ENCODE measurements around the gene KCNK1.
"Not testable (repeated sequence)": the region's sequence is repeated elsewhere in the genome, so short reads cannot be mapped to it uniquely, and the experiment has no call there.

KCNK1 gene

DNA sequence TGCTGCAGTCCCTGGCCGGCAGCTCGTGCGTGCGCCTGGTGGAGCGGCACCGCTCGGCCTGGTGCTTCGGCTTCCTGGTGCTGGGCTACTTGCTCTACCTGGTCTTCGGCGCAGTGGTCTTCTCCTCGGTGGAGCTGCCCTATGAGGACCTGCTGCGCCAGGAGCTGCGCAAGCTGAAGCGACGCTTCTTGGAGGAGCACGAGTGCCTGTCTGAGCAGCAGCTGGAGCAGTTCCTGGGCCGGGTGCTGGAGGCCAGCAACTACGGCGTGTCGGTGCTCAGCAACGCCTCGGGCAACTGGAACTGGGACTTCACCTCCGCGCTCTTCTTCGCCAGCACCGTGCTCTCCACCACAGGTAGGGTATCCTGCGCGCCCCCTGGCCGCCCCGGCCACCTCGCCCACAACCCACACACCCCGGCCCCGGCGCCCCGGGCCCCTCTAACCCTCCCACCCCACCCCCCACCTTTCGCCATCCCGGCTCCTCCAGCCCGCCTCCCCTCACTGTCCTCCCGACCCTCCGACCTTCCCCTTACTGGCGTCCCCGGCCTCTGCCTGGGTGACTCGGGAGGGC lies 352 bp downstream of the KCNK1 start:
- H3K4me3 Mint-ChIP-seq: no peak overlapping the region
- DNase-seq: no peak
- H3K4me1 Mint-ChIP-seq (ENCODE audit: low read depth in 2 of 2): no peaks in the 10 kb centered on the region
- no peak for ATAC-seq (replicated peaks)
- peaks cover 0 to 1% of the 10 kb centered on the region in 2 donors for H3K9me3 Mint-ChIP-seq
- H3K36me3 Mint-ChIP-seq (ENCODE audit: insufficient read depth): no peaks in the 10 kb centered on the region
- peaks cover 68 to 87% of the 10 kb centered on the region in 2 donors for H3K27me3 Mint-ChIP-seq
- no peak overlapping the region for H3K27ac Mint-ChIP-seq

DNA sequence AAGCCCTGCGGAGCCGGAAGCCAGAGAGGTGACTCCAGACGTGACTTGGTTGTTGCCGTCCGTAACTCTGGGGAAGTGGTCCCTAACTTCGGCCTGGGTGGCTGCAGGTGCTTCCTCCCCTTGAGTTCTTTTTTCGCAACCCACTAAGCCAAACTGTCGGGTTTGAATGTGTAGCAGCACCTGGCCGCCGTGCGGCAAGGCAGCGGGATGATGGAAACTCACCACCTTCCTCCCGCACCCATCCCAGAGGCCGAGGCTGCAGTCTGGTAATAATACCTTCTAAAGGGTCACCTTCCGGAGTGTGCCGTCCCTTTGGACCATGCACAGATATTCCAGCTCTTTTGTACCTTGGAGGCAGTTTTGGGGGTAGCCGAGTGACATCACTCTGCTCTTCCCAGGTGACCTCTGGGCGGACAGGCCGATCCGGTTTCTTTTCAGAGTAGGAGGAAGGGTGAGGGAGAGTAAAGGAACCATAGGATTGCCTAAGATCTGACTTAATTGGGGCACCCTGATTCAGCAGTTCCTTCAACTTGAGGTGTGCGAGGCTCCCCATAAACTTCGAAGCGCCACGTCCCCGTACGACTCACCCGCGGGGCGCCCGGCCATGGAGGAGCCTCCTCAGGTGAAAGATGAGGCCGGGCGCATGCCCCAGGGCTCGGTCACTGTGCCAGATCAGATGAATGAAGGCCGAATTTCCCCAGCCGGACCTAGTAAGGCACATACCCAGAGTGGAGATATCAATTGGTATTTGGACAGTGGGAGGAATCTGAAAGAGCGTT lies 1.0 kb downstream of the KCNK1 start:
- ATAC-seq (replicated peaks) (no peak), DNase-seq (no peak)
- Mint-ChIP-seq H3K27ac (no peak overlapping the region), H3K4me3 (no peak overlapping the region), H3K4me1 (ENCODE audit: low read depth in 2 of 2) (no peaks in the 10 kb centered on the region), H3K27me3 (peaks cover 62 to 85% of the 10 kb centered on the region in 2 donors), H3K9me3 (peaks cover 0 to under 1% of the 10 kb centered on the region in 2 donors), H3K36me3 (ENCODE audit: insufficient read depth) (no peaks in the 10 kb centered on the region)

DNA sequence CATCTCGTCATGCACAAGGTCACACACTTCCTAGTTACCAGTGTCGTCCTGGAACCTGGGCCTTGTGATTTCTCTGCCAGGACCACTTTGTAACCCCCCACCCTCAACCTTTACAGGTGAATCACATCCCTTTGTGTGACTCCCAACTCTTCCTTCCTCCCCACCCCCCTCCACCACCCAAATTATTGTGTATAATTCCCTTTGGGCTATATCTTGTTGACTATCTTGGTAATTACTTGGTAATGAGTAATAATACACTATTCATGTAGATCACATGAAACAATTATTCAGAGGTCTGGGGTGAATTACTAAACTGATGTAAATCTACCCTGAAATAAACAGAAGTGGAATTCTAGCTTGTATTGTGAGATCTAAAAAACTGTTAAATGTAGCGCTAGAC lies 1.7 kb downstream of the KCNK1 start:
- H3K27me3 Mint-ChIP-seq: peaks cover 60 to 80% of the 10 kb centered on the region in 2 donors
- H3K4me1 Mint-ChIP-seq (ENCODE audit: low read depth in 2 of 2): no peaks in the 10 kb centered on the region
- H3K4me3 Mint-ChIP-seq: no peak overlapping the region
- no peak overlapping the region for H3K27ac Mint-ChIP-seq
- H3K9me3 Mint-ChIP-seq: no peaks in the 10 kb centered on the region
- ATAC-seq (replicated peaks) (no peak), DNase-seq (no peak)
- H3K36me3 Mint-ChIP-seq (ENCODE audit: insufficient read depth): no peaks in the 10 kb centered on the region

DNA sequence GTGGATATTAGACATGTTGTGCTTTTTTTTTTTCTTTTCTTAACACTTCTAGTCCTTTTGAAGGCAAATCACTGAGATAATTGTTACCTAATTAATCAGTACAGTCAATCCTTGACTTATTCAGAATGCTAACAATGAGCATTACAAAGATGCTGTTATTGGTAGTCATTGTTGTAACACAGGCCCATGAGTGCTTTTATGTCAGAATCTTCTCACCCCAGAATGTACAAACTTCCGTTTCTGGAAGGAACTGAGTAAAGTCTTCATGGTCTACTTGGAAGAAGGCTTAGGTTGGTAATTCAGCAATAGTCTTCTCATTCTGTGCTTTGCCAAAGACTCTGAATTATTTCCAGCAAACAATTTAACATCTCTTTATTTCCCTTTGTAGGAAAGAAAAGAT lies 3.1 kb downstream of the KCNK1 start:
- Mint-ChIP-seq H3K27ac (no peak overlapping the region), H3K4me1 (ENCODE audit: low read depth in 2 of 2) (no peaks in the 10 kb centered on the region), H3K9me3 (no peaks in the 10 kb centered on the region), H3K36me3 (ENCODE audit: insufficient read depth) (no peaks in the 10 kb centered on the region), H3K4me3 (no peak overlapping the region), H3K27me3 (peaks cover 52 to 67% of the 10 kb centered on the region in 2 donors)
- ATAC-seq (replicated peaks): no peak
- no peak for DNase-seq

DNA sequence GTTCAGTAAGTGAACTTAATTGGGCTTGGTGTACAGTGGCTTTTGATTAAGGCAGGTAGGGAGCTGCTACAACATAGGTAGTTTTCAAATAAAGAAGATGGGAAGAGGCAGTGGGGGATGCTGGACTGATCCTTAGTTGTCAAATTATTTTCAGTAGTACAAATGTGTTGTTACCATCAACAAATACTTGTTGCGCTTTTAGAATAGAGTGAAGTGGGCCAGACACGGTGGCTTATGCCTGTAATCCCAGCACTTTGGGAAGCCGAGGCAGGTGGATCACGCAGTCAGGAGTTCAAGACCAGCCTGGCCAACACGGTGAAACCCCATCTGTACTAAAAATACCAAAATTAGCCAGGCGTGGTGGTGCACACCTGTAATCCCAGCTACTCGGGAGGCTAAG lies 5.5 kb downstream of the KCNK1 start:
- H3K36me3 Mint-ChIP-seq (ENCODE audit: insufficient read depth); H3K4me3 Mint-ChIP-seq; ATAC-seq (replicated peaks); H3K9me3 Mint-ChIP-seq; H3K27ac Mint-ChIP-seq; H3K4me1 Mint-ChIP-seq (ENCODE audit: low read depth in 2 of 2); DNase-seq: not testable (repeated sequence)
- H3K27me3 Mint-ChIP-seq: peaks cover 53 to 59% of the 10 kb centered on the region in 2 donors

DNA sequence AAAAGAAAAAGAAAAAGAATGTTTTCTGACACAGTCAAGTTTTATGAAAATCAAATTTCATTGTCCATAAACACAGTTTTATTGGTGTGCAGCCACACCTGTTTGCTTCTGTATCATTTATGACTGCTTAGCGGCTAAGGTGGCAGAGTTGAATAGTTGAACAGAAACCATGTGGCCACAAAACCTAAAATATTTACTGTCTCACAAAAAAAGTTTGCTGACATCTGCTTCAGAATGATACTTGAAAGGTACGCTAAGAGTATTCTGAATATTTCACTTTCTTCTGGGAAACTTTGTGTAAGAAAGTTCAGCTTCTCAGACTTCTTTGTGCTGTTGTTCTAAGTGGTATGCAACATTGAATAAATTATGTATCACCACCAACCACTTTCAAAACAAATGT lies 6.2 kb downstream of the KCNK1 start:
- Mint-ChIP-seq H3K27ac (no peak overlapping the region), H3K27me3 (peaks cover 49 to 53% of the 10 kb centered on the region in 2 donors), H3K9me3 (no peaks in the 10 kb centered on the region), H3K4me3 (no peak overlapping the region), H3K4me1 (ENCODE audit: low read depth in 2 of 2) (no peaks in the 10 kb centered on the region), H3K36me3 (ENCODE audit: insufficient read depth) (no peaks in the 10 kb centered on the region)
- DNase-seq (no peak), ATAC-seq (replicated peaks) (no peak)

DNA sequence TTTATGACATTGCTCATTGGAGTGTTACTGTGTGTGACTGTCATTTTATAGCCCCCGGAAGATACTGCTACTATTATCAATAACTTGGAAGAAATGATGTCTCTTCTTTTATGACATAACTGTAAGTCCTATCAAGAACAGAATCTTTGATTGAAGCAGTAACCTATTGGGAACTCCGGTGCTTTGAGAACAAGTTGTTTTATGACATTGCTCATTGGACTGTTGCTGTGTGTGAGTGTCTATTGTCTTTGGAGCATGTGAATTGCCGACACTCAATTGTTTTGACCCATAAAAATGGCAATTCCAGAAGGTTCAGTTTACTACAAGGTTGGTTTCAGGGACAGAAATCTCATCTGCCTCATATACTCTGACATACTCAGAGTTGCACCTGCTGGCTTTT lies 8.0 kb downstream of the KCNK1 start:
- Mint-ChIP-seq H3K36me3 (ENCODE audit: insufficient read depth) (no peaks in the 10 kb centered on the region), H3K9me3 (no peaks in the 10 kb centered on the region), H3K27ac (no peak overlapping the region), H3K4me1 (ENCODE audit: low read depth in 2 of 2) (no peaks in the 10 kb centered on the region), H3K27me3 (peaks cover 31 to 34% of the 10 kb centered on the region in 2 donors), H3K4me3 (no peak overlapping the region)
- ATAC-seq (replicated peaks) (no peak), DNase-seq (no peak)

DNA sequence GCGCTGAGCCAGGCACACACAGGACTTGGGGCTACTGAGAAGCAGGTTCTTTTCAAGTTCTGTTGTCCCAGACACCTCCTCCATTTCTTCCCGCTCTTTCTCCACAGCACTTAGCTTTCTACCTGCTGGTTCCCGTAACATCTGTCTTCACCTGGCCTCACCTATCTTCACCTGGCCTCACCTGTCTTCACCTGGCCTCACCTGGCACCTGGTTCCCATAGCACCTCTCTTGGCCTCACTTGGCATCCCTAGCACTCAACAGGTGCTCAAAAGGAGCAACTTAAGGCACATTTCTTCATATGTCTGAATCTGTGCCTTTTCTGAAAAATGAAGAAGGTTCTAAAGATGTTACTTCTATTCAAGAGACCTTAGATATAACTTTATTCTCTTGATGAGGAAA lies 10.4 kb downstream of the KCNK1 start:
- Mint-ChIP-seq H3K36me3 (ENCODE audit: insufficient read depth) (no peaks in the 10 kb centered on the region), H3K4me3 (no peak overlapping the region), H3K9me3 (no peaks in the 10 kb centered on the region)

DNA sequence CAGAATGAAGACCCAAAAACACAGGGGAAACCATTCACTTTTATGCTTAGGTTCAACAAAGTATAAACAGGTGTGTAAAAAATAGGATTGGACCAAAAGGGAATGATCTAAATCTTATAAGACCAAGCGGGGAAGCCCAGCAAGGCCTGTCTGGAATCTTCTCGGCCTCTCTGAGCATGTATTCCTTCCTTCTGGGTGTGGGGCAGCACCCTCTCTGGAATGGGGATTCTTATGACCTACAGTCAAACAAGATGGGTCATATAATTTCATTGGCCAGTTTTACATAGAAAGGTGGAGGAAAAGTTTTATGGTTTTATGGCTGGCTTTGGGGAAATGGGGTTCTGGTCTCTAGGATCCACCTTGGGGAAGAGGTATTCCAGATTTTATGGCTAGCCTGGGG lies 11.2 kb downstream of the KCNK1 start:
- H3K9me3 Mint-ChIP-seq: no peaks in the 10 kb centered on the region
- no peak for DNase-seq
- H3K27me3 Mint-ChIP-seq: peaks cover 18 to 25% of the 10 kb centered on the region in 2 donors
- H3K27ac Mint-ChIP-seq: no peak overlapping the region
- H3K4me1 Mint-ChIP-seq (ENCODE audit: low read depth in 2 of 2): no peaks in the 10 kb centered on the region
- no peaks in the 10 kb centered on the region for H3K36me3 Mint-ChIP-seq (ENCODE audit: insufficient read depth)
- ATAC-seq (replicated peaks): no peak
- H3K4me3 Mint-ChIP-seq: no peak overlapping the region

More for the DNA sequence above, 10.4 kb downstream of the KCNK1 start:
- Mint-ChIP-seq H3K27ac (no peak overlapping the region), H3K4me1 (ENCODE audit: low read depth in 2 of 2) (no peaks in the 10 kb centered on the region), H3K27me3 (peaks cover 18 to 24% of the 10 kb centered on the region in 2 donors)
- DNase-seq: no peak
- no peak for ATAC-seq (replicated peaks)

DNA sequence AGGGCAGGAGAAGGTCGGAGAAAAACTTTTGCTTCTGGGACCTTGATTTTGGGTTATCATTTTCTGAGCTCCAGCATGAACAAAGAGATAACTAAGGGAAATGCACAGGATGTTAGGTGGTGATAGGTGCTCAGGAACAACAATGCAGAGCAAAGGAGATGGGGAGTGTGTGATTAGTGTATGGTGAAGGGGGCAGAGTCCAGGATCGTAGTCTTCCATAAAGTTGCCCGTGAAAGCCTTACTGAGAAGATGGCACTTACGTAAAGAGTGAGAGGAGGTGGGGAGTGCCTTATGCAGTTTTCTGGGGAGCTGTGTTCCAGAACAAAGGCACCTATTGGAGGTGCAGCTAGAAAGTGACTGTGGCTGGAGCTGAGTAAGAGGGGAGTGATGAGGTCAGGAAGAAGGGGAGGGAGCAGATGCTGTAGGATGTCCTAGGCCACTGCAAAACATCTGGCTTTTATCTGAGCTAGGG lies 11.6 kb downstream of the KCNK1 start:
- no peak overlapping the region for H3K4me3 Mint-ChIP-seq
- H3K9me3 Mint-ChIP-seq: no peaks in the 10 kb centered on the region
- H3K27ac Mint-ChIP-seq: no peak overlapping the region
- peaks cover 18 to 25% of the 10 kb centered on the region in 2 donors for H3K27me3 Mint-ChIP-seq
- H3K36me3 Mint-ChIP-seq (ENCODE audit: insufficient read depth): no peaks in the 10 kb centered on the region
- no peak for DNase-seq
- no peak for ATAC-seq (replicated peaks)
- no peaks in the 10 kb centered on the region for H3K4me1 Mint-ChIP-seq (ENCODE audit: low read depth in 2 of 2)

DNA sequence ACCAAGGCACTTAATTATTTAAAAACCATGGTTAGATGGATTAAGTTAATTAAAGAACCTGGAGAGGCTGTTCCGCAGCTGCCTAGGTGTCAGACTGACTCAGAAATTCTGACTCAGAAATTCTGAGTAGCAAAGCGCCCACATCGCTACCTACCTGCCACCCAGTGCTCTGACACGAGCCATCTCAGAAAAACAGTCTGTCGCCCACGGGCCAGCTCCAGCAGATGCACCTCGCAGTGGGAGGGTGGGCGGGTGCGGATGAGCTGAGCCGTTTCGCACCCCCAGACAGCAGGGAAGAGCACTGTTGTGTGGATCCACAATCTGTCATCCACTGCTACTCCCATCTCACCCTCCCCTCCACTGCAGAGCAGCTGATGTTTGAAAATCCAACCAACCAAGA lies 13.5 kb downstream of the KCNK1 start:
- peaks cover 12 to 20% of the 10 kb centered on the region in 2 donors for H3K27me3 Mint-ChIP-seq
- no peak overlapping the region for H3K4me3 Mint-ChIP-seq
- no peaks in the 10 kb centered on the region for H3K4me1 Mint-ChIP-seq (ENCODE audit: low read depth in 2 of 2)
- no peak overlapping the region for H3K27ac Mint-ChIP-seq
- H3K9me3 Mint-ChIP-seq: no peaks in the 10 kb centered on the region
- ATAC-seq (replicated peaks) (no peak), DNase-seq (no peak)
- no peaks in the 10 kb centered on the region for H3K36me3 Mint-ChIP-seq (ENCODE audit: insufficient read depth)

DNA sequence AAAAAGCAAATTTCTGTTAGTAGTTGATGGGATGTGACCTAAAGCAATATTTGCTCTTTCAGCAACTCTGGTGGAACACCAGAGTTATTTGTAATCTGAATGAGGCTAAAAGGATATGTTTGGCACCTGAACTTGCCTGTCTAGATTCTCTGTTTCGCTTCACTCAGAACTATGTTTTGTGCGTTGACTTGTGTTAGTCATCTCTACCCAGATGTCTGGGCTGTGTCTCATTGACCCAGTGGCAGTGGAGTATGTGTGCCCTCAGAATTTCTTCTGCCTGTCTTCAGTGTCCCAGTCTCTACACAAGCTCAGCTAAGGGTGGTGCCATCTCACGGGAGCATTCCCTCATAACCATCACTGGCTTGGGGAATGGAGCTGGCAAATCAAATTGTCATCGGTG lies 13.9 kb downstream of the KCNK1 start:
- no peak for ATAC-seq (replicated peaks)
- Mint-ChIP-seq H3K27ac (no peak overlapping the region), H3K36me3 (ENCODE audit: insufficient read depth) (no peaks in the 10 kb centered on the region), H3K4me1 (ENCODE audit: low read depth in 2 of 2) (no peaks in the 10 kb centered on the region), H3K4me3 (no peak overlapping the region), H3K27me3 (peaks cover 12 to 15% of the 10 kb centered on the region in 2 donors), H3K9me3 (no peaks in the 10 kb centered on the region)
- DNase-seq: no peak

DNA sequence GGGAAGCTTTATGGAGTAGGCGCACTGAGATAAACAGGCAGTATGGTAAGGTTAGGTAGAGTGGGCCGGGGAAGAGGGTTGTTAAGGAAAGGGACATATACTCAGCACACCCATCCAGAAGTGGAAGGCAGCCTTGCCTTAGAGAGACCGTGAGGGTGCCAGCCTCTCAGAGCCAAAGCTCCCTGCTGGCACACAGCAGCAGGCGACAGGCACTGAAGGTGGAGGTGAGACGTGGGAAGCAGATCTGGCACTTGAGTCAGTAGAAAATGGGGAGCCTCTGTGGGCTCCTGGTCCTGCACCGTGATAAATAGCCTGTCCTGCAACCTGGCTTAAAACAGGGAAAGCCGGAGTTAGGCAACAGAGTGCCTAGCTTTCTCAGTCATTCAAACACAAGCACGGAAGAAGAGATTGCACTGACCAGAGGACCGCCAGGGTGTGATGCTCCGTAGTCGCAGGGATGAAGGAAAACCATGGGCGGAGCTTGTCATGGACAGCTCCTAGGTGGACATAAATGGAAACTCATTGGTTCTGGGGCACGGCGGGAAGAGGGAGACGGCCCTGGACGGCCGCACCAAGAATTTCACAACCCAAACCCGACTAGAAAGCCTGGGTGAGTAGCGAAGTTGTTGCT lies 15.5 kb downstream of the KCNK1 start:
- Mint-ChIP-seq H3K9me3 (no peaks in the 10 kb centered on the region), H3K4me1 (ENCODE audit: low read depth in 2 of 2) (no peaks in the 10 kb centered on the region), H3K27ac (no peak overlapping the region), H3K4me3 (no peak overlapping the region), H3K27me3 (peaks cover 6 to 22% of the 10 kb centered on the region in 2 donors), H3K36me3 (ENCODE audit: insufficient read depth) (no peaks in the 10 kb centered on the region)
- ATAC-seq (replicated peaks) (no peak), DNase-seq (no peak)
